Stimulated activated CD8-positive, alpha-beta memory T cell treated with anti-CD3 and anti-CD28 coated beads, Interleukin-12 subunit alpha, Interleukin-12 subunit beta, amount 100 ng/mL, for 24 hours (primary cell): Measurements from ENCODE around the gene CDC5L.
"Not testable (repeated sequence)": the region's sequence is repeated elsewhere in the genome, so short reads cannot be mapped to it uniquely, and the experiment has no call there.

ENCODE experiments used
- DNase-seq: peaks from one replicate; pipeline ENCODE4 v3.0.0-alpha.2; 2020; ENCODE audit errors: extremely low read depth

Gene CDC5L

DNA sequence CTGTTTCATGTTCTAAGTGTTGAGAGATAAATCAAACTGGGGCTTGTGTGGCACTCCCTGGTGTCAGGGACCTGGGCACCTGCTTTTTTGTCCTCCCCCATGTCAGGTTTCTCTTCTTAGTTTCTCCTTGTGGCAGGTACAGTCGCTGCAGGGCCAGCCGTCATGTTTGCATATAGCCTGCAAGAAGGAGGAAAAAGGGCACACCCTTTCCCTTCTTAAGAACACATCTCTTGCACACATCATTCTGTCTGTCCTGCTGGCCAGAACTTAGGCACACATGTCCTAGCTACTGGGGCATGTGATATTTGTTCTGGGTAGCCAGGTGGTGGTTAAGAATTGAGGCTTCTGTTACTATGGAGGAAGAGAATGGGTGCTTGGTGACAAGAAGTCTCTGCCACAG is 27.9 kb downstream of the CDC5L start:
- no peak for DNase-seq

DNA sequence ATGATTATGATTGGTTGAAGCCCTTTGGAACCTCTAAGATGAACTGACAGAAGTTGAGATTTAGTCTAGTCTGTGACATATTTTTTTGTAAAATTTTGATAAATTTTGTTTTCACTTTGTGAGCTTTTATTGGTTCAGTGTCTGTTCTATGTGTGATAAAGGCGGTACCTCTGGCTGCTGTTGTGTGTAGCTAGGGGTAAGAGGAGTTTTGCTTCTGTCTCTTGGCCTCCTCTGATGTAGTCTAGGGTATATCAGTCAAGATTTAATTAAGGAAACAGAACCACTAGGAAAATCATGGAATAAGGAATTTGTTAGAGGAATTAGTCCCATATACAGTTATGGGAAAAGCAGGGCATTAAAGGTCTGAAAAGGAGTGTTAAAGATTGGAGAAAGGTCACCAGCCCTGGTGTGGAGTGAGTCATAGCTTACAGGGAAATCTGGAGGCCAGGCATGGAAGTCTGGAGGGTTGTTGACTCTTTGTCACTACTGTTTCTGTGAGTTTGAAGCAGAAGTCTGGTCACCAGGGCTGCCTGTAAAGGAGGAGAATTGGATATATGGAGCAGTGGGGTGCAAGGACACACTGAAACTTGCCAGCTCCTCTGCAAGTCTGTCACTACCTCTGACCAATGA is 28.5 kb downstream of the CDC5L start:
- no peak for DNase-seq

GRCh38 chr6:44422531-44422930 is 35.0 kb downstream of the CDC5L start:
- no peak for DNase-seq

DNA sequence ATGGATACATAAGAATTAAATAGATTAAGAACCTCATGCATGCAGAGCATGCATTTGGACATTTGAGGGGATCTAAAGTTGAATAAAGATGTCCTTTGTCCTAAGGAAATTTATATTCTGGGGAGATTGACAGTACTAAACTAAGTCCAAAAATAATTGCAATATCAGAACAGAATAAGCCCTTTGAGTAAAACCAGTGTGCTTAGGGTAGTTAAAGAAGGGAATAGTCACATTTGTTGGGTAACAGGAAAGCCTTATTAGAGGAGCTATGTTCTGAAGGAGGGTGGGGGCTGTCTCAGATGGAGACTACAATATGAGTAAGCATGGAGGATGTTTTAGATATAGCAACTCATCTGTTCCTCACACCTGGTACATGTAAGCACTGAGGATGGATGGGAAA is 35.8 kb downstream of the CDC5L start:
- DNase-seq = no peak

DNA sequence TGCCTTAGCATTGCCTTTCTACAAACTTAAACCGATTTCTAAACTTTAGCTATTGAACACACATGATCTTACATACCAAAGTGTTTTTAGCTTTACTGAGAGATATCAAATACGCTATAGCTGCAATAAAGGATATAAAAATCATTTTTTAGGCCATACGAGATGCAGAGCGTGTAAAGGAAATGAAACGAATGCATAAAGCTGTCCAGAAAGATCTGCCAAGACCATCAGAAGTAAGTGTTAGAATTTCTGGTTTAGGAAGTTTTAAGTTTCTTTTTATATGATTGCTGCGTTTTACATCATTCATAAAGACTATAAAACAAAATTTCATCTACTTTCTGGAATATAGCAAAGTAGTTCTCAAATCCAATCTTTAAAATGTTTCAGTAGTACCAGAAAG is 38.4 kb downstream of the CDC5L start:
- no peak for DNase-seq

DNA sequence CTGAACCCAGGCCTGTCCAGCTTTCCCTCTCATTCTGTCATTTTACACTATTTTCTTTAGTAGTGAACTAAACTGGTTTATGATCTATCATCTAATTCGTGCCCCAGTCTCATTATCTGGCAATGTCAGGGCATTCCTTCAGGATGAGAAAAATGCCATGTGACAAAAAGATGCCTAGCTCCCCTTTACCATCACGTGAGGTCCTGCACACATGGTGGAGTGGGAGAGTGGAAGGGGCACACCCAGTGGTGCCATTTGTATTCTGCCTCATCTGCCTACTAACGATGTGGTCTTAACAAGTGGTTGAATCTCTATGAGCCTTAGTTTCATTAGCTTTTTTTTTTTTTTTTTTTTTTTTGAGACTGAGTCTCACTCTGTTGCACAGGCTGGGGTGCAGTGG is 41.2 kb downstream of the CDC5L start:
- DNase-seq = no peak

DNA sequence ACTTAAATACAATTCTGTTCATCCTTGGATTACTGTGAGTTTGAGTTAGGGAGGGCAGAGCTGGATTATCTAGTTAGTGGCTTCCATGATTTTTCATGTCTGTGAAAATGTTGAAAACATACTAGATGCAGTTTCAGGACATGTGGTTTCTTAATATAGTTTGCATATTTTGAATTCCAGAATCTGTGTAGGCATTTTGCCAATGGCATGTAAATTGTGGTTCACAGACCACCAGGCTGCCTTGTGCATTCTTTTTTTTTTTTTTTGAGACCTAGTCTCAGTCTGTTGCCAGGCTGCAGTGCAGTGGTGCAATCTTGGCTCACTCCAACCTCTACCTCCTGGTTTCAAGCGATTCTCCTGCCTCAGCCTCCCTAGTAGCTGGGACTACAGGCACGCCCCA is 42.8 kb downstream of the CDC5L start:
- no peak for DNase-seq

GRCh38 chr6:44431118-44431725 is 43.7 kb downstream of the CDC5L start:
- DNase-seq = no peak

DNA sequence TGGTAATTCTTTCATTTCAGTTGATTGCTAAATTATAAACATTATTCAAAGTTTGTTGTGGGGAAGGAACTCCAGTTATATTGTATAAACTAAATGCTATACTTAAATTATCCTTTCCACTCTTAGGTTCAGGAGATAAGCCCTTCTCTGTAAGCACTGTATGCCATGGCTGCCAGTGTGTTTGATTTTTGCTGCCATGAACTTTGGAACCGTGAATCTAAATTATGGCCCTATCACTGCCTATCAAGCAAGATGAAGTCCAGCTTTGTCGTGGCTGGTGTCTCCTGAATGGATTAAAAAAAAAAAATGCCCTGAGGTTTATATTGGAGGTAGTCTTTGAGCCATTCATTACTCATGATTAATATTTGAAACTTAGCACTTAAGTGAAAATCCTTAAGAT is 44.7 kb downstream of the CDC5L start:
- DNase-seq = no peak

DNA sequence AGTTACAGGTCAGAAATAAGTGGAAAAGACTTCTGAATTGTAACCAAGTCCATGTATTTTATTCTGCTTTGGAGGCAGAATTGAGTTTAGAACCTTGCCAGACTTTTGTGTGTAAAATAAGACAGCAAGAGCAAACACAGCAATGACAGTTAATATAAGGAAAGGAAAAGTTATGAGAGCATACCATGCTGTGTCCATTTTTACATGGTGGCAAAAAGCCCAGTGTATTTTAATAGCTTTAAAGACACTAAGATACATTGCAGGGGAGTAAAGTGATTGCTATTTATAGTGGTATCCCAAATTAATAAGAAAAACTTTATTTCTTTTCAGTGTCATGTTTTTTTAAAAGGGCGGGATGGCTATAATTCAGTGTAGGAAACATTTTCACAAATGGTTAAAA is 45.2 kb downstream of the CDC5L start:
- no peak for DNase-seq

DNA sequence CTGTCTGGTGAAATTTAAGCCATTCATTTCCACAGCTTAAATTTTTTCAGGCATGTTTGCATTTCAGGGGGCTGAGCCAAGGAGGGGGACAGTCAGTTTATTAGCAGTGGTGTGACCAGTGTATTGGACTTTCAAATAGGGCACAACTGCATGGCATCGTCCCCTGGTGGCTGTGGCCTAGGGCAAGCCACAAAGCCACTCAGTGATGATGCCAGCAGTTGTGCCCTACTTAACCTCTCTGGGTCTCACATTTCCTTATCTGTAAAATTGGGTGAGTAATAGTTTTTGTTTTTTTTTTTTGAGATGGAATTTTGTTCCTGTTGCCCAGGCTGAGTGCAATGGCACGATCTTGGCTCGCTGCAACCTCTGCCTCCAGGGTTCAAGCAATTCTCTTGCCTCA is 48.0 kb downstream of the CDC5L start:
- no peak for DNase-seq

DNA sequence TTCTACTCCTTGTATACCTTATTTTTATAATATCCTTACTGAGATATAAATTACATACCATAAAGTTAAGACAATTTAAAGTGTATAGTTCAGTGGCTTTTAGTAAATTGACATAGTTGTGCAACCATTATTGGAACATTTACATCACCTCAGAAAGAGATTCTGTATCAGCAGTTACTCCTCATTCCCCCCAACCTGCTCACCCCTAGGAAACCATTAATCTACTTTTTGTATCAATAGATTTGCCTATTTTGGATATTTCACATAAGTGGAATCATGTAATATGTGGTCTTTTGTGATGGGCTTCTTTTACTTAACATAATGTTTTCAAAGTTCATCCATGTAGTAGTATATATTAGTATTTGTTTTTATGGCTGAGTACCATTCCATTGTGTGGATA is 51.3 kb downstream of the CDC5L start:
- no peak for DNase-seq

DNA sequence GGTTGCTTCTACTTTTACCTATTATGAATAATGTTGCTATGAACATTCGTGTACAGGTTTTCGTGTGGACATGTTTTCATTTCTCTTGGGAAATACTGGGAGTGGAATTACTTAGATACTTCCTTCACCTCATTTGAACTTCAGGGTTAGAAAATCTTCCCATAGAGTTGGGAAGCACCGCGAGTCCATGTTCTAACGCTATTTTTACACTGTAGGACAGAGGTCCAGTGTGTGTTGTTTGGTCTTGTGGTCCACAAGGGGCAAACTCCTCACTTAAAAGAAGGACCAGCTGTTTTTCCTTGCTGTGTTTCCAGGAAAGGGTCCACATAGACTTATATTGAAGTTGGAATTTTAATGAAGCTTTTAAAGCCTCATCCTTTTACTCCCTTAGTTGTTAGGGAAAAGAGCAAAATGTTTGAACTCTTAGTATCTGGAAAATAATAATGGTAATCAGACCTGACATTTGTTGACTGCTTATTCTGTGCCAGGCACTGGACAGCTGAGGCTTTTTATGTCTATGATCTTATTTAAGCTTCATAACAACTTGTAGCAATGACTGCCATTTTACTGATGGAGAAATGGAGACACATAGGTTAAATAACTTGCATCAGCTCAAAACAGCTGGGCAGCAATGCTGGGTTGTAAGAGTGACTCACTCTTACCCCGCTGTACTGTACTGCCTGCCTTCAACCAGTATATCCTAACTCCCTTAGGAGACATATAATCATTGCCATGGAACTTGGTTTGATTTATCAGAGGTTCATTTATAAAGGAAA is 52.0 kb downstream of the CDC5L start:
- DNase-seq = no peak

DNA sequence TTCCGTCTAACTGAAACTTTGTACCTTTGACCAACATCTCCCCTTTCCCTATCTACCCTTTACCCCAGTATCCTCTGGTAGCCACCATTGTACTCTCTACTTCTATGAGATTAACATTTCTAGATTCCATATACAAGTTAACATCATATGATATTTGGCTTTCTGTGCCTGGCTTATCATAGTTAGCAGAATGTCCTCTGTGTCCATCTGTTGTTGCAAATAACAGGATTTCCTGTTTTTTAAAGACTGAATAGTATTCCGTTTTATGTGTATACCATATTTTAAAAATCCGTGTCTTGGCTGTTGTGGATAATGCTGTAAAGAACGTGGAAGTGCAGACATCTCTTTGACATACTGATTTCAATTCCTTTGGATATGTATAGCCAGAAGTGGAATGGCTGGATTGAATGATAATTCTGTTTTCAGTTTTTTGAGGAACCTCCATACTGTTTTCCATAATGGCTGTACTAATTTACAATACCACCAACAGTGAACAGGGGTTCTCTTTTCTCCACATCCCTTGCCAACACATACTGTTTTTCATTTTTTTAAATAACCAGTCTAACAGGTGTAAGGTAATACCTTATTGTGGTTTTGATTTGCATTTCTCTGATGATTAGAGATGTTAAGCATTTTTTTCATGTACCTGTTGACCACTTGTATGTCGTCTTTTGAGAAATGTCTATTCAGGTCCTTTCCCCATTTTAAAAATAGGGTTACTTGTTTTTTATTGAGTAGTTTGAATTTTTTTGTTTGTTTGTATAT is 53.8 kb downstream of the CDC5L start:
- DNase-seq = no peak

GRCh38 chr6:44442236-44442635 is 54.7 kb downstream of the CDC5L start:
- DNase-seq = no peak

GRCh38 chr6:44442833-44443444 is 55.4 kb downstream of the CDC5L start:
- DNase-seq = no peak

DNA sequence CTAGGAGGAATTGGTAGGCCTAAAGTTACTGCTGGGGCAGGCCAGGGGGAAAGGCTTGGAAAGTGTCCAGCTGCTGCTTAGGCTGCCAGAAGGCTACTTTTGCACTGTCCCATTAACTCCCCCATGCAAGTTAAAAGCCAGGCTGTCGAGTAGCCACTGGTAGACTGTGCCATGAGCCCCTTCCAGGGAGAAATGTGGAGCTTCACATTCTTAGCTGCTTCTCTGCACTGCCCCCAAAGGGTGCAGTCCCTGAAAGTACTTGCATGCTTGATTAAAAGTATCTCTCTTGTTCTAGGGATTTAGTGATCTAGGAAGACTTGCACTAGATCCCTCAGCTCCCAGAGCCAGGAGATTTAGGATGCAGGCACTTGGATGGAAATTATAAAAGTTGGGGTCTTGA is 57.3 kb downstream of the CDC5L start:
- DNase-seq = no peak

GRCh38 chr6:44446626-44447300 is 59.3 kb downstream of the CDC5L start:
- DNase-seq = no peak

DNA sequence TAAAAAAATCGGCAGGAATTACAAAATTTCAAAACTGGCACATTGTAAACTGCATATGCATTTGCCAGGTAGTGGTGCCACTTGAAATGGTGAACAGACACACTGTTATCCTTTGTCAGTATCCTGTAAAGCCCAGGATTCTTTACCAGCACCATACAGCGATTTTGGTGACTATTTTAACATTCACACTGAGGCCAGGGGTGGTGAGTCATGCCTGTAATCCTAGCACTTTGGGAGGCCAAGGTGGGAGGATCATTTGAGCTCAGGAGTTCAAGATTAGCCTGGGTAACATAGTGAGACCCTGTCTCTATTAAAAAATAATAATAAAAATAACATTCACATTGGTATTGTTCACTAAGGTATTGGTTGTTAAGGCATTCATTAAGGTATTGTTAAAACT is 61.7 kb downstream of the CDC5L start:
- not testable (repeated sequence) for DNase-seq

DNA sequence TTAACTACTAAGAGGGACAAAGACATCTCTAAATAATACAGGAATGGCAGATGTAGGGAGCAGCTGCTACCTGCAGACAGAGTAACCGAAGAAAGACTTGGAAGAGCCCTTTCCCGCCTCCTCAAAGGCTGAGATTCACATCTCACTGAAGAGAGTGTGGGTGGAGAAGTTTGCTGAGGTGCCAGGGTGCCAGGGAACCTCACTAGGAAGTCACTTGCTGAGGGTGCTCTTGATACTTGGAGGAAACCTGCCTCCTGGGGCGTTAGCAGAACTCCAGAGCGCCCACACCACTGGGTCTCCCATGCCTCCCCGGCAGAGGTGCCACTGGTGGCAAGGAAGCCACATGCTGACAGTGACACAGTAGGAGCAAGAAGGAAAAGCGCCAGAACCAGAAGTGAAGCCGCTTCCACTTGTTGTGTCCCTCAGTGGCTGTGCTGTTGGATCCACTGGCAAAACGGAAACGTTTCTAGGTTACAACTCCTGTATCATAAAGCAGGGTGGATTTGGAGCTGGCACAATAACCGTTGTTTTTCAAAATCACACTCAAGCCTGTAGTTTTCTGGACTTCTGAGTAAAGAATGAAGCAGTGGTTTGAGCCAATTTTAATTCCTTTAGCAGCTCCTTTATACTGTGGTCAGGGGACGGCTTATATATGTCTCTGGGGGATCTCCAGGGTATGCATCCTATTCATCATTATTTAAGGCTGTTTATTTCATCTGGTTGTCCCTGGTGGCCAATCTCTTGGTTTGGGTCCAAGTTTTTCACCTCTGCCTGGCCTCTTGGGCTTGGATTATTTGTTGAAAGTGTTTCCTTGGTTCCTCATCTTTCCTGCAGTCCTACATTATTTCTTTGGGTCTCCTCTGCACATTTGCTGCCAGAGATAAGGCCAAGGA is 64.5 kb downstream of the CDC5L start:
- no peak for DNase-seq

GRCh38 chr6:44452725-44453124 is 65.2 kb downstream of the CDC5L start:
- DNase-seq = no peak
